ENCODE results near the gene C9orf85. TPM values are rescaled to one million over a fixed set of nuclear protein-coding genes. Genes with fewer than 3 reads are reported as not detected.

C9orf85 gene
- total RNA-seq = 9.8 and 17.2 TPM in 2 replicates

GRCh38 chr9:71911061-71911907 is at the start of gene C9orf85, which contains the start of gene ABHD17B:
Gene C9orf85, plus strand, starts transcription at chr9:71911639. Its CDS starts 96 bp downstream, at chr9:71911735.
Gene ABHD17B, minus strand, starts transcription at chr9:71911193. Its CDS starts 36,113 bp downstream, at chr9:71875080.

Other genes with a start within 250 kb of the C9orf85 start
- gene CEMIP2, start 143.1 kb upstream of the C9orf85 start, total RNA-seq = 63.7 and 164 TPM in 2 replicates
- gene ABHD17B, start 446 bp upstream of the C9orf85 start, total RNA-seq = 19.2 and 19.9 TPM in 2 replicates
- gene C9orf57, start 149.0 kb downstream of the C9orf85 start, total RNA-seq = not detected in 2 replicates
- not detected in 2 replicates for gene GDA, start 237.8 kb downstream of the C9orf85 start, total RNA-seq